NCI-H146 treated with DMSO at 0.1 percent for 48 hours (cell line): ENCODE results near the gene STK38.
"Not testable (repeated sequence)": the region's sequence is repeated elsewhere in the genome, so short reads cannot be mapped to it uniquely, and the experiment has no call there.

Experiments
- DNase-seq: peaks from one replicate; lab custom pipeline; 2025; ENCODE audit not compliant: unreplicated experiment; lab: John Stamatoyannopoulos, UW

Gene STK38

GRCh38 chr6:36491378-36491965 is 55.8 kb downstream of the STK38 start:
- DNase-seq, result no peak

GRCh38 chr6:36489426-36489825 is 57.9 kb downstream of the STK38 start:
- no peak for DNase-seq

- DNase-seq, result no peak
These were observed 59.1 kb downstream of the STK38 start for GRCh38 chr6:36488221-36488620.

- DNase-seq, result no peak
These were observed 59.6 kb downstream of the STK38 start for GRCh38 chr6:36487698-36488097.

- DNase-seq, result no peak
These were observed 62.5 kb downstream of the STK38 start for GRCh38 chr6:36484736-36485135.

- not testable (repeated sequence) for DNase-seq
These were observed 64.0 kb downstream of the STK38 start for GRCh38 chr6:36483326-36483725.

- DNase-seq, result no peak
These were observed 68.0 kb downstream of the STK38 start for GRCh38 chr6:36479256-36479655.

GRCh38 chr6:36478051-36478526 is 69.2 kb downstream of the STK38 start:
- DNase-seq, result no peak

GRCh38 chr6:36469946-36470345 is 77.3 kb downstream of the STK38 start:
- no peak for DNase-seq

GRCh38 chr6:36469148-36469661 is 78.1 kb downstream of the STK38 start:
- no peak for DNase-seq

GRCh38 chr6:36467625-36468024 is 79.7 kb downstream of the STK38 start:
- no peak for DNase-seq

GRCh38 chr6:36464233-36464632 is 83.0 kb downstream of the STK38 start:
- DNase-seq, result no peak

- no peak for DNase-seq
These were observed 83.6 kb downstream of the STK38 start for GRCh38 chr6:36463676-36464075.

GRCh38 chr6:36461646-36462045 is 85.6 kb downstream of the STK38 start:
- DNase-seq, result no peak

- no peak for DNase-seq
These were observed 86.4 kb downstream of the STK38 start for GRCh38 chr6:36460916-36461315.

GRCh38 chr6:36459501-36459900 is 87.8 kb downstream of the STK38 start:
- DNase-seq, result no peak

GRCh38 chr6:36455486-36456027 is 91.7 kb downstream of the STK38 start:
- DNase-seq, result no peak

GRCh38 chr6:36452897-36453296 is 94.4 kb downstream of the STK38 start:
- DNase-seq, result not testable (repeated sequence)

GRCh38 chr6:36449173-36449572 is 98.1 kb downstream of the STK38 start:
- not testable (repeated sequence) for DNase-seq

GRCh38 chr6:36445621-36446020 is 101.7 kb downstream of the STK38 start:
- no peak for DNase-seq

GRCh38 chr6:36444470-36444869 is 102.8 kb downstream of the STK38 start:
- no peak for DNase-seq
